SKM-1 treated with dmso at 0.1 percent for 144 hours (cell line): ENCODE data around the gene B3GALT2.
"Not testable (repeated sequence)": the region's sequence is repeated elsewhere in the genome, so short reads cannot be mapped to it uniquely, and the experiment has no call there.

ENCODE experiments used
- DNase-seq: peaks from one replicate; lab custom pipeline; 2025; ENCODE audit not compliant: unreplicated experiment; lab: John Stamatoyannopoulos, UW

The B3GALT2 gene

DNA sequence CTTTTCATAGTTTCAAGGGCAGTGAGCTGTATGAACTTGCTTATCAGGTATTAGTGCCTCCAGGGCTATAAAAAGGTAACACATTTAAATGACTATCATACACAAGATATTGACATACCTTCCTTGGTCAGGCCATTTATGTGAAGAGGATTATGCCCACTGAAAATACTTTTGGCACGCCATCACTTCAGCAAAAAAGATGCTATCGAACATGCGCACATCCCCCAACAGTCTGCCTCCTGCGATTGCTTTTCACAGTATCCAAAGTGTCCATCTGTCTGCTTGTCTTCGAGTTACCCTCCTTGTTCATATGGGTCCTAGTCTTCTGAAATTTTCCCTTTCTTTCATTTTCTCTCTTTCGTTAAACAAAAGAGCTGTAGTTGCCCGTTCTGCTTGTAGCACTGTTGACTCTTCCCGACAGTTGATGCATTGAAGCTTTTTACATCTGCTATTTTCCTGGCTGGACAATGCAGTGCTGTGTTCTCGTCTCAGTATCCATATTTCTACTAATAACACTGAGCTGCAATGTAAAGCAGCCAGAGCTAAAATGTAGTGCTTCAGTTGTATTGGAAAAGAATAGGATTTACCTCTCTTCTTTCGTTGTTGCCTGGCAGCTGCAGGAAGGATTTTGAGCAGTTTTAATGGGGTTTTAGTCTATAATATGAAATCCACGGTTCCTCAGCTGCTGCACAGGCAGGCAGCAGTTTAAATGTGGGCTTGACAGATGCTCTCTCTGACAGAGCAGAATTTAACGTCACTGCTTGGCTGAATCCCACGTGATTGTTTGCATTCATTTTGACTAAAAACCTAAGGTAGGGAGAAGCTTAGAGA is at the start of gene B3GALT2:
TSS of gene B3GALT2 (minus strand) at position 713 of the 831 bp plus-strand sequence. CDS start 5,051 bp downstream, outside the sequence.
- no peak for DNase-seq

- no peak for DNase-seq
Observed at GRCh38 chr1:193234530-193234929, 48.1 kb upstream of the B3GALT2 start.

DNA sequence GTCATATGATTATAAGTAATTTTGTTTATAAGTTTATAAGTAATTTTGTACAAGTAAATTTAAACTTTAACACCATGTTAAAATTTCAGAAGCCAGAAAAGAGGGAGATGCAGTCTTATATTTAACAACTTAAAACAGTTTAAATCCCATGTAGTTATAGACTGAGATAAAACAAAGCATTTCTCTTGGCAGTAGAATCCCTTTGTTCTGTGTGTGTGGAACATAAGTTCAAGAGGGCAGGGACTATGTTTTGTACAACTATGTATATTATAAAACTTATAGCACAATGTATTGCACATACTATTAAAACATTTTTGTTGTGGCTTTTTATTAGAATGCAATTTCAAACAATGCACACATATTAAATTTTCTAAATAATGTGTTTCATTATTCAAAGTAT is 44.7 kb upstream of the B3GALT2 start:
- not testable (repeated sequence) for DNase-seq

- DNase-seq: no peak
Observed at GRCh38 chr1:193229136-193229535, 42.7 kb upstream of the B3GALT2 start.

GRCh38 chr1:193222056-193222615 is 35.7 kb upstream of the B3GALT2 start:
- DNase-seq: no peak

- no peak for DNase-seq
Observed at GRCh38 chr1:193221651-193222050, 35.2 kb upstream of the B3GALT2 start.

GRCh38 chr1:193219391-193219790 is 33.0 kb upstream of the B3GALT2 start:
- no peak for DNase-seq

DNA sequence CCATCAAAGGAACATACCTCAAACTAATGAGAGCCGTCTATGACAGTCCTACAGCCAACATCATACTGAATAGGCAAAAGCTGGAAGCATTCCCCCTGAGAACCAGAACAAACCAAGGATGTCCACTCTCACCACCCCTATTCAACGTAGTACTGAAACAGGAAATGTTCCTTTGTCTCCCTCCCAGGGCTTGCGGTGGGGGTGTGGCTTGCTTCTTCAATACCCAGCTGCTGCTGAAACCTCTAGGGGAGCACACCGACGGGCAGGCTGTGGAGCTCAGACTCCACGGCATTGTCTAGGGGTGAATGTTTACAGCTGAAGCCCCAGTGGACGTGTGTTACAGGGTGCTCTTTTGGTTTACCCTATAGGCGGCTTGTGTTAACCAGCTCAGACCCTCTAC is 30.5 kb upstream of the B3GALT2 start:
- DNase-seq: no peak

DNA sequence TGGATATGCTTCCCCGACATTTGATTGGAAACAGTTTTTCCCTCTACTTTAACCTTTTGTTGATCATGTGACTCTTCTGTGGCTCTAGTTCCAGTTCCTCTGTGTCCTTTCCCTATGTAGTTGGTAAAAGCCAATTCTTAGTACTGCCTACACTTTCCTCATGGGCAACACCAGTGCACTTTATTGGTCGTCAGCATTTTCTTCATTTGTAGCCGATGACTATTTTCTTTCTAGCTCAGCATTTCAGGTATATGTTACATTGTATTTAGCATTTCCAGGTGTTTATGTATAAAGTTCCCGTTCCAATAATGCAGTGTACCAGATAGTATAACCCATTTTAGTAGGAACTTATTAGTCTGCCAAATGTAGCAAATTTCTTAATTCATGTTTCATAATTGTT is 27.6 kb upstream of the B3GALT2 start:
- no peak for DNase-seq

- no peak for DNase-seq
Observed at GRCh38 chr1:193212637-193213036, 26.2 kb upstream of the B3GALT2 start.

DNA sequence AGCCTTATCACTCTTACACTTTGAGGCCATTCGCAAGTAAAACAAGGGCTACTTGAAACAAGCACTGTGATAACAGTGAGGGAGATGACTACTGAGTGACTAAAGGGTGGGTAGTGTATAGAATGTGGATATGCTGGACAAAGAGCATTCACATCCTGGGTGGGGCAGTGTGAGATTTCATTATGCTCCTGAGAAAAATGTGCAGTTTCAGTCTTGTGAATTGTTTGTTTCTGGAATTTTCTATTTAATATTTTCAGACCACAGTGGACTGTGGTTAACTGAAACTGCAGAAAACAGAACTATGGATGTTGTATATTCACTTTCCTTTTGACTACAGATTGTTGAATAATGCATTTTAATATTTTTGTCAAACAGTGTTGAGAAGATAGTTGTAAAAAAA is 25.1 kb upstream of the B3GALT2 start:
- DNase-seq: no peak

GRCh38 chr1:193210996-193211395 is 24.6 kb upstream of the B3GALT2 start:
- DNase-seq: no peak

GRCh38 chr1:193201021-193201420 is 14.6 kb upstream of the B3GALT2 start:
- DNase-seq: no peak

- no peak for DNase-seq
Observed at GRCh38 chr1:193199940-193200339, 13.5 kb upstream of the B3GALT2 start.

GRCh38 chr1:193192586-193192985 is 6.2 kb upstream of the B3GALT2 start:
- DNase-seq: no peak

- no peak for DNase-seq
Observed at GRCh38 chr1:193190096-193190744, 3.8 kb upstream of the B3GALT2 start.

DNA sequence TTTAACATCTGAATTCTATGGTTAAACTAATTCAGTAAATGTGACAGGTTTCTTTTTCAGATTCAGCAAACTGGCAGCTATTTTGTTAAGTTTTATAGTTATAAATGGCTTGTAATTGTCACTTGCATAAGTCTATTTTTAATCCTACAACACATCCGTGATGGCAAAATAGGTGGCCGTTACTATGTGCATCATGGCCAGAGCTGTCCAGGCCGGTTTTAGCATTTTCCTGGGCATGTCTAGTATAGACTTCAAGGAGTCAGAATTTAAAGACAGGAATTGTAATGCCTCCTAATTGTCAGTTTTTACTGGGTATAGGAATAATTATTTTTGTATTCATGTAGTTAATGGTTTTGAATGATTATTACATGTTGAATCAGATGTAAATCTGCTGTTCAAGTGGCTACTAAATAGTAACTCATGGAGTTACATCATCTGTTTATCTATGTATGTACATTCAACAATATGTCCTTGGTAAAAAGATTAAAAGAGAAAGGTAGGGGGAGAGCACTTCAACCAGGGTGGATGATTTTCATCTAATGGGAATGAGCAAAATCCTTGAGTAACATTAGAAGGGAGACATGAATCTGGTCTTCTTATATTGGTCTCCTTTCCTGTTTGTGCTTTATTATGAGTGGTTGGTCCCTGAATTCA is 3.2 kb upstream of the B3GALT2 start:
- DNase-seq: no peak

DNA sequence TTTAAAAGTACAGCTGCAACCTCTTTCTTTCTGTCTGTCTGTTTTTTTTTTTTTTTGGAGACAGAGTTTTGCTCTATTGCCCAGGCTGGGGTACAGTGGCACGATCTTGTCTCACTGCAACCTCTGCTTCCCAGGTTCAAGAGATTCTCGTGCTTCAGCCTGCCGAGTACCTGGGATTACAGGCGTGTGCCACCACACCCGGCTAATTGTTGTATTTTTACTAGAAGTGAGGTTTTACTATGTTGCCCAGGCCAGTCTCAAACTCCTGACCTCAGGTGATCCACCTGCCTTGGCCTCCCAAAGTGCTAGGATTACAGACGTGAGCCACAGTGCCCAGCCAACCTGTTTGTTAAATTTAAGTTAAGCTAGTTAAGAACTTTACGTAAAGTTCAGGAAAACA is 2.5 kb upstream of the B3GALT2 start:
- DNase-seq: not testable (repeated sequence)

DNA sequence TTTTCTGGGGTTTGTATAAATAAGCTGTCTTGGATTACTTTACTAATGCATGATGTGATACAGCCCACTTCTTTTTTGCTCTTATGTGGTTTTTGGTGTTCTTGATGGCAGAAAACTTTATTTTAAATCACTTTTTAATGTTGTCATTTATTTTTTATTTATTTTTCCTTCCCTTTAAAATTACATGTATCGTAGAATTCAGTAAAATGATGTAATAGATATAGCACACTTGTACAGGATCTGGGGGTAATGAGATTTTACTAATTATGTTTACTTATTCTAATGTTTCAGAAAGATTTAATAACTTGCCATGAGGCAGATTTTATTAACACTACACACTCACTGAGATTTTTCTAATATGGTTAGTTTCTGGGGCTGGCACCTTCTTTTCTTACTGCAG is 701 bp upstream of the B3GALT2 start:
- no peak for DNase-seq

- DNase-seq: no peak
Observed at GRCh38 chr1:193185211-193185610, 1.2 kb downstream of the B3GALT2 start.

- no peak for DNase-seq
Observed at GRCh38 chr1:193184776-193185175, 1.6 kb downstream of the B3GALT2 start.
